GM13976 (cell line): ENCODE measurements around the gene ZNF436.
"Not testable (repeated sequence)": the region's sequence is repeated elsewhere in the genome, so short reads cannot be mapped to it uniquely, and the experiment has no call there.

Experiments used
- DNase-seq: peaks from one replicate; pipeline ENCODE4 v3.0.0; 2012; ENCODE audit warnings: low spot score
- CTCF ChIP-seq: IDR thresholded peaks from 2 replicates; pipeline ENCODE4 v1.5.1; 2012; ENCODE audit warnings: borderline replicate concordance, mild to moderate bottlenecking; ENCODE audit not compliant: insufficient read depth; ENCODE audit errors: extremely low read depth, missing control alignments, control extremely low read depth
- in situ Hi-C: fragments of 300-500 bp; cut with MboI; formaldehyde crosslinking; loops from one replicate; pipeline ENCODE4 v1.12.0; 2022; ENCODE audit warnings: low sequenced_read_pairs, mixed read lengths, inconsistent platforms; ENCODE audit not compliant: unreplicated experiment

The ZNF436 gene

DNA sequence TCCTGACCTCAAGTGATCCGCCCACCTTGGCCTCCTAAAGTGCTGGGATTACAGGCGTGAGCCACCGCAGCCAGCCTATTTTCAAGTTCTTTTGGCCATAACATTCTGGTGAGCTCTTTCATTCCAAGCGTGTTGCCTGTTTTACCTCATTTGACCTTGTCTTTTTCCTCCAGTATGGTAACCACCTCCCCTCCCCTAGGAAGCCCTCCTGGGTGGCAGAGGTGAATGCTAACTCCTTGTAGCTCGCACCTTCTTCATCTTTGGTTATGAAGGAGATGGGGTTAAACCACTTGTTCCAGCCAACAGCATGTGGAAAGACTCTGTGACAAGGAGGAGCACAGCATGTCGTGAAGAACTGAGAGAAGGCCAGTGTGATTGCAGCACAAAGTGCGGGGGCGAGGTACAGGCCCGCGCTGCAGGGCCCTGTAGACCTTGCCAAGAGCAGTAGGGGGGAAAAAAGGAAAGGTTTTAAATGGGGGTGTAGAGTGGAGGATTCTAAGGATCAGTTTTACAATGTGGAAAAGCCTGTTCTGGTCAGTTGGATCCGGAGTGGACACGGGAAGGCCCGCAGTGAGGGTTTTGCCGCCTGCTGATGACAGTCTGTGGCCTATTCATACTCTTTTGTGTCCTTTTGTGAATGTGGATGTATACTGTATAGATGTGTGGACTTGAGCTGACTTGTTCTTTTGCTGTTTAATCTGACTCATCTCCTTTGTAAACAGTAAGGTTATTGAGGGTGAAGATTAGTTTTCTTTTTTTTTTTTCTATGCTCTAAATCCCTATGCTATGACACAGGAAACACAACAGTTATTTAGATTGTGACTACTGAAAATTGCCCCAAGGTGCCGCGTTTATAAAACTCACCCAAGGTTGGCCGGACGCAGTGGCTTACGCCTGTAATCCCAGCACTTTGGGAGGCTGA is 7.5 kb upstream of the ZNF436 start:
- no peak for DNase-seq
- no peak for TF ChIP-seq CTCF
- in situ Hi-C loops, result no loop called here

GRCh38 chr1:23374079-23374735 is 4.6 kb upstream of the ZNF436 start:
- in situ Hi-C loops, DNase-seq: not testable (repeated sequence)

DNA sequence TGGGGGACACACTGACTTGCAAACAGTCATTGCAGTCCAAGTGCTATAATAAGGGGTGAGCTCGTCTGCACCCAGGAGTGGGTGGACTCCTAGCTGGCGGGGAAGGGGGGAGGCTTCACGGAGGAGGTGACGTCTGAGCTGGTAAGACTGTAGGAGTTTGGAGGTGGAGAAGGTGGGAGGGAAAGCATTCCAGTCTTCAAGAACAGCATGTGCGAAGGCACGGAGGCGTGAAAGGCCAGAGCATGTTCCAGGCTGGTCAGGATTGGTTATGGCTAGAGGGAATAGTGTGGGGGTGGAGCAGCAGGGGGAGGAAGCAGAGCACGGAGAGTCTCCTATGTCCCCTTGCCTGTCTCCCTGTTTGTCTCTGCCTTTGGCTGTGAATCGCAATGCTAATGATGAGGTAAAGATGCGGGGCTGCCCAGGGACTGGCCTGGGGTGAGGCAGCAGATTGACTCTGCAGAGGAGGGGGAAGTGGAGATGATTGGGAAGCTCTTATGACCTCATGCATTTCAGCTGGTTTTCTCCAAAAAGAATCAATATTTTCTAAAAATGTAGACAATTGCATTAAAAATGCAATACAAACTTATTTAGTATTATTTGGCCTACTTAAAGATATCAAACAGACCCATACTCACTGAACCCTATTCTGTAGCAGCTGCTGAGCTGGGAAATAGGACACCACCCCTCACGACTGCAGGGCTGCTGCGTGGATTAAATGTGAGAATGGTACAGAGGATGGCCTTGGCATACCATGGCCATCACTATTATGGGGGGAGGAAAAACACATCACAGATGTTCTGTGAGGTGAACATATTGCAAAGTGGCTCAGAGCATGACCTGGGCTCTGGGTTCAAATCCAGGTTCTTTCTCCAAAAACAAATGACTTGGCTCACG is 2.6 kb upstream of the ZNF436 start:
- in situ Hi-C loops, result no loop called here
- no peak for DNase-seq
- no peak for TF ChIP-seq CTCF

GRCh38 chr1:23370709-23371584 is 1.3 kb upstream of the ZNF436 start:
- DNase-seq, result no peak
- in situ Hi-C loops, result no loop called here
- TF ChIP-seq CTCF, result no peak

GRCh38 chr1:23370330-23370708 is 683 bp upstream of the ZNF436 start:
- DNase-seq, result no peak
- TF ChIP-seq CTCF, result no peak
- in situ Hi-C loops, result no loop called here

DNA sequence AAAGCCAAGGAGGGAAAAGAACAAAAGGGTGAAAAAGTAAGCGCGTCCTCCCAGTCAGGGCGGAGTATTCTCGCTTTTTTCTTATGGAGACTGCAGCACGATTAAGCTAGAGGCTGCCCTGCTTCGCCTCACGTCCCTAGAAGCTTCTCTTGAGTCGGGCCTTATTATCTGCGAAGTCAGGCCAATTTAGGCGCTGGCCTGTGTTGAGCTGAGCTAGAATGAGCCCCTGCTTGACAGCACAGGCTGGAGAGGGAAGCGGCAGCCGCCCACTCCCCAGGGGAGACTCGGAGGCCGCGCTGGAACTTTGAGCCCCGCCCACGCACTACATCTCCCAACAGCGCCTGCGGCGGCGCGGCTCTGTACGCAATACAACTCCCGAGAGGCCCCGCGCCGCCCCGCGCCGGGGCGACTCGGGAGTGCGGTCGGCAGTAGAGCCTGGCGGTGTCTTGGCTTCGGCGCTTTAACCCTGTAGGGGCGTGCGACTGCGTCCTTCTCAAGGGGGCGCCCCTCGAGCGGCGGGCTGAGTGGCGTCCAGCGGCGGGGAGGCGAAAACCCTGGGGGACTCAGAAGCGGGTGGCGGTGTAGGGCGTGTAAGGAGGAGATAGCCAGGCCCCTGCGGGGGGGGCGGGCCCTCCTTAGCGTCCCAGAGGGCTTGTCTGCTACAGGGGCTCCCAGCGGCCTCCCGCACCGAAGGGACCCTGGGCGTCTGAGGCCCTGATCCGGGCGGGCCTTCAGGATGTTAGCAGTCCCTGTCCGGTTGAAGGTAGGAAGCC is 888 bp downstream of the ZNF436 start:
- peak; percentile 92 for DNase-seq
- in situ Hi-C loops, result no loop called here
- TF ChIP-seq CTCF, result peak; percentile 8
